HAP-1 (cell line): Measurements from ENCODE around the gene NELFB.

Experiments used
- DNase-seq, 2 experiments: peaks; one replicate each; pipeline ENCODE4 v3.0.0-alpha.2; 2016 to 2020; ENCODE audit warnings: low spot score in 2 of 2
- H3K27me3 ChIP-seq: fragments of 250-450 bp; sonication (Bioruptor Pico); 2 replicates; pipeline ENCODE4 v1.5.1; 2020; ENCODE audit warnings: low read depth, mild to moderate bottlenecking, moderate library complexity
- H3K36me3 ChIP-seq: fragments of 250-450 bp; sonication (Bioruptor Pico); replicated peaks from 2 replicates; pipeline ENCODE4 v1.5.1; 2020; ENCODE audit warnings: mild to moderate bottlenecking
- H3K4me1 ChIP-seq: fragments of 250-450 bp; sonication (Bioruptor Pico); 2 replicates; pipeline ENCODE4 v1.5.1; 2020; ENCODE audit warnings: mild to moderate bottlenecking
- H3K4me3 ChIP-seq: fragments of 250-450 bp; sonication (Bioruptor Pico); 2 replicates; pipeline ENCODE4 v1.5.1; 2020; ENCODE audit warnings: mild to moderate bottlenecking, moderate library complexity
- H3K9me3 ChIP-seq: fragments of 250-450 bp; sonication (Bioruptor Pico); 2 replicates; pipeline ENCODE4 v1.5.1; 2020; ENCODE audit warnings: mild to moderate bottlenecking, moderate library complexity
- in situ Hi-C: fragments of 300-500 bp; cut with MboI; formaldehyde crosslinking; loops from 3 replicates; pipeline ENCODE4 v1.14.3; 2020; ENCODE audit warnings: low sequenced_read_pairs, inconsistent platforms, mixed read lengths

NELFB gene

DNA sequence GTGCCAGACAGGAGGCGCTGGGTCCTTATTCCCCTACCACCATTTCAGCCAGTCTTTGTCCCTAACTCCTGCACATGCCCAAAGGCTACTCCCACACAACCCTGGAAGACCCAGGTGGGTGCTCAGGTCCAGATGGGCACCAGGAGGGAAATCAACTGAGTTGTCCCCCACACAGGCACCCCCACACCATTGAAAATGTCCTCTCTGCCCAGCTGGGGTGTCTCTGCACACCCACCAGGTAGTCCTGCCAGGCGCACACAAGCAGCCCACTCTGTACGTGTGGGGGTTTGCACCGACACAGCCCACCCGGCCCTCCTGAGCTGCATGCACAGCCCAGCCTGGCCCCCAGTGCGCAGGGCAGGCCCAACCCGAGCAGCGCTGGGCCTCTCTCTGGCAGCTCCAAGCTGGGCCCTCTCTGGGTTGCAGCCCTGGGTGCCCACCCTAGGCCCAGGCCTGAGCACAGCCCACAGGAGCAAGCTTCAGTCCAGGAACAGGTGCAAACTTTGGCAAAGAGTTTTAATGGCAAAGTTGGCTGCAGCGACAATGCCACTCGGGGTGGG, 35.3 kb upstream of the NELFB start:
- no peak for DNase-seq
- Histone ChIP-seq H3K9me3 (no peaks in the 10 kb centered on the region), H3K4me3 (no peak overlapping the region), H3K4me1 (peaks cover 11% of the 10 kb centered on the region), H3K27me3 (no peaks in the 10 kb centered on the region), H3K36me3 (peaks cover 11% of the 10 kb centered on the region)
- in situ Hi-C loops = no loop called here

DNA sequence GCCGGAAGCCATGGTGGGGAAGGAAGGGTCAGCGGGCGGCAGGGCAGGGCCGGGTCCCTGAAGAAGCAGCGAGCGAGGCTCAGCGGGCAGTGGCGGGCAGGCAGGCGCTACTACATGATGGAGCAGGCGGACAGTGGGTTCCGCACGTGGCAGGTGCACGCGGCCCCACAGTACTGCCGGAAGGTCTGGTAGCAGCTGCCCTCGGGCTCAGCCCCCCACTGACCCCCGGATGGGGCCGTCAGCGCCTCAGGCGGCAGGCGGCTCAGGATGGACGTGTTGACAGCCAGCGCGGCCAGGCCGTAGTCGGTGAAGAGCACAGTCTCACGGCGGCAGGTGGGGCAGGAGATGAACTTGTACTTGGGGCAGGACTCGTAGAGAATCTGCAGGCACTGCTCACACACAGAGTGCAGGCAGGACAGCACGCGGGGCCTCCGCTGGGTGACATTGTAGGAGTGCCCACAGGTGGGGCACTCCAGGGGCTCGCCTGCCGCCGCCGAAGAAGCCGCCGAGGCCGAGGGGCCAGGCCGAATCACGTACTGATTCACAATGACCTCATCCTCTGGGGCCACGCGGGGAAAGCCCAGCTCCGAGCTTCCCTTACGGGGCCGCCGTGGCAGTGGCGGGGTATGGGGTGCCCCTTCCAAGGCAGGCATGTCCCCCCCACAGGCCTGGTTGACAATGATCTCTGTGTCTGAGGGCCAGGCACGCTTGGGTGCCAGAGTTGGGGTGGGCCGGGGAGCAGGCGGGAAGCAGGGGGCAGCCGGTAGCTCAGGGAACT, 34.6 kb upstream of the NELFB start:
- H3K4me3 ChIP-seq = no peak overlapping the region
- peaks cover 11% of the 10 kb centered on the region for H3K4me1 ChIP-seq
- H3K36me3 ChIP-seq = peaks cover 6% of the 10 kb centered on the region
- H3K27me3 ChIP-seq = no peaks in the 10 kb centered on the region
- DNase-seq = no peak
- in situ Hi-C loops = no loop called here
- H3K9me3 ChIP-seq = no peaks in the 10 kb centered on the region

DNA sequence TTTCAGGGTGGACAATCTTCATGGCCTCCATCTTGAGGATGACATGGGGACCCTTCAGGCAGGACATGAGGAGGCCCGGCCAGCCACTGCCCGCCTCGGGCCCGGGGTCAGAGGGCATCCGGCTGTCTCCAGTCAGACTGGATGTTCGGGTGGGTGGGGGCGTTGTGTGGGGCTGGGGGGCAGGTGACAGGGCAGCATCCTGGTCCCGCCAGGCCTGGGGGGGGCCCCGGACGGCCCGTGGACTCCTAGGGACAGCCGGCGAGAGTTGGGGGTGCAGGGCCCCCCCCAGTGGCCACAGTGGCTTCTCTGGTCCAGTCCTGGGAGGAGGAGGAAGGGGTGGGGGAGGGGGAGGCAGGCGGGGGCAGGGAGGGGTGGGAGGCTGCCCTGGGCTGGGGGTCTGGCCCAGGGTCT, 34.0 kb upstream of the NELFB start:
- Histone ChIP-seq H3K27me3 (no peaks in the 10 kb centered on the region), H3K4me1 (peaks cover 11% of the 10 kb centered on the region), H3K4me3 (peak overlapping the region; percentile 41; the same call in 1 of the 2 replicates), H3K36me3 (no peaks in the 10 kb centered on the region; the same call in none of the 2 replicates), H3K9me3 (no peaks in the 10 kb centered on the region)
- DNase-seq = no peak
- in situ Hi-C loops = no loop called here

DNA sequence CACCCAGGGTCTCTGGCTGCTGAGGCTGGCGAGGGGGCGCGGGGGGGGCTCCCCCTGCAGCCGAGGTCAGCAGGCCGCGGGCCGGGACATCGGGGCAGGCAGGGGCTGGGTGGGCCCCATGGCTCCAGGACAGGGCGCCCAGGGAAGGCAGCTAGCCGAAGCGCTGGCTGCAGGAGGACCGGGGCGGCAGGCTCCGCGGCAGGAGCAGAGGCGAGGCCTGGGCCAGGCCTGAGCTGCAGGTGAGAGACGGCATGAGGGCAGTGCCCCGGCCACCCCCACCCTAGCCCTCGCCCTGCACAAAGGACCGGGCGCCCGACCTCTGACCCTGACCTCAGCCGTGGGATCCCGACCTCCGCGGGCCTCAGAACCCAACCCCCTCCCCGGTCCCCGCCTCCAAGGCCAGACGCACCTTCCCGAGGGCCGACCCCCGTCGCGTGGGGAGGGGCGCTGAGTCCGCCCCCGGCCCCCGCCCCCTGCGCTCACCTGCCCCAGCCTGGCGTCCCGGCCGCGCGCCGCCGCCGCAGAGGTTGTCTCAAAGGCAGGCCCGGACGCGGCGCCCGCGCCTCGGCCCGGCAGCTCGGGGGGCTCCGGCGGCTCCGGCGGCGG, 33.5 kb upstream of the NELFB start:
- H3K36me3 ChIP-seq = no peaks in the 10 kb centered on the region; the same call in none of the 2 replicates
- no peaks in the 10 kb centered on the region for H3K9me3 ChIP-seq
- H3K4me1 ChIP-seq = peaks cover 11% of the 10 kb centered on the region
- DNase-seq = peak in 1 of 2 experiments; percentile 62
- in situ Hi-C loops = no loop called here
- H3K4me3 ChIP-seq = peak overlapping the region; percentile 41
- H3K27me3 ChIP-seq = no peaks in the 10 kb centered on the region

DNA sequence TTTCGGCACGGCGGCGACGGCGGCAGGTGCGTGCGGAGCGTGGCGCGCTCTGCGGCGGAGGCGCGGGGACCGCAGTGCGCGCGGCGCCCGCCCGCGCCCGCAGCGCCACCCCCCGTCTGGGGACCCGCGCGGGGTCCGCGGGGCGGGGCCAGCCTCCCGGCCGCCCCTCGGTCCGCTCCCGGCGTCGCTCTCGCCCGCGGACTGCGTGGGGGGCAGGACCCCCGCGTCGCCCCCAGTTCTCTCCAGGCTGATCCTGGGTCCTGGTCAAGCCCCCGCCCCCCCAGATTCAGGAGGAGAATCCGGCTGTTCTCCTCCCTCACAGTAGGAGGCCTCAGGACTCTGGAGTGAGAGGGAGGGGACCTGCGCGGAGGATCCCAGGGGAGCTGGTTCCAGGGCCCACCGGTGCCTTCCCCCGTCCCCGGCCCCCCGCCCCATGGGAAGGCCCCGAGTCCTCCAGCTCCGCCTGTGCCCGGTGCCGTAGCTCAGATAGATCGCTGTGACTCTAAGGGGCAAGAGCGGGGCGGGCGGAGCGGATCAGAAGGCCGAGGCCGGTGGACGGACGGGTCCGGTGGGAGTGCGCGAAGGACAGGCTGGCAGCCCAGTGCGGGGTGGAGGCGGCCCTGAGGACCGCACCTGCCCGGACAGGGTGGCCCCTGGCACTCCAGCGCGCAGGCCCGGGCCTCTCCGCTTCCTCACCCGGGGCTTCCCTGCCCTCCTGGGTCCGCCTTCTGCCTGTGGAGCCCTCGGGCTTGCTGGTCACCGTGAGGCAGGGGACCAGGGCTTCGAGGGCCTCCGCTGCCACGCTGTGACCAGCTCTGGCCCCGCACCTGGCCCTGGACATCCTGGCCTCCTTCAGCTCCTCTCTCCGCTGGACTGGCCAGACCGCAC, 32.7 kb upstream of the NELFB start, which contains the start of gene RNF208:
Gene RNF208 (minus strand): TSS at position 51 of the 888 bp plus-strand sequence. CDS start 1,028 bp downstream, outside the sequence.
- H3K9me3 ChIP-seq = no peaks in the 10 kb centered on the region
- no peaks in the 10 kb centered on the region for H3K27me3 ChIP-seq
- peak in 1 of 2 experiments; percentile 64 for DNase-seq
- H3K4me3 ChIP-seq = peak within 1 kb of the TSS; percentile 84
- peaks cover 11% of the 10 kb centered on the region for H3K4me1 ChIP-seq
- in situ Hi-C loops = no loop called here
- H3K36me3 ChIP-seq = no peaks in the 10 kb centered on the region; the same call in none of the 2 replicates

DNA sequence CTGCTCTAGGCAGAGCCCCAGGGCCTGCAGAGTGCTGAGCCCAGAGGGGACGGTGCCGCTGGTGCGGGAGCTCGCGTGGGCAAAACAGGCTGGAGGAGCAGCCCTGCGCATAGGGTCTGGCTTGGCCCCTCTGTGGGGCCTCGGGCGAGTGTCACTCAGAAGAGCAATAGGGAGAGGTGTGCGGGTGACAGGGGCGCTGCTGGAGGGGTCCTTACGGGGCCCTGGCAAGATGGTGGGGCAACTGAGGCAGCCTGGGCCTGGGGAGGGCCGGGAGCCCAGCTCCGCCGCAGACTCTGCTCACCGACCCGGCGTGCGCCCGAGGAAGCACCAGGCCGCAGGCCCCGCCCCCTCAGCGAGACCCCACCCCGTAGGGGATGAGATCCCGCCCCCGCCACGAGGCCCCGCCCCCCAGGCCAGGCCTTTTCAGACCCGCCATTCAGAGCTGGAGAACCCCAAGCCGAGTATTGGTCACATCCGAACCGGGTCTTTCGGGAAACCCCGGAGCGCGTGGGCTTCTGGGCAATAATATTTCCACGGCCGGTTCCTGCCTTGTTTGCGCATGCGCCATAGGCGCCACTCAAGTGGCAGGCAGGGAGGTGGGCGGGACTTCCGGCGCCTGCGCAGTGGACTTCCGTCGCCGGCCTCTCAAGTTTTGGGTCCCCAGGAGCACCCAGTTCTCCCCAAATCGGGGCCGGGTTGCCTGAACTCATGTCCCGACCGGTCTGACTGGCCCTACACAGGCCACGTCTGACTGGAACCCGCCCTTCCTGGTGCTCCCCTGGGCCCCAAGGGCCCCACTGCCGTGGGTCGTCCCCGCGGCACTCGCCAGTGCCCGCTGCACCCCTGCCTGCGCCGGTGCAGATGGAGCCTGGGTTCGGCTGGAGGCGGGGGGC, 31.8 kb upstream of the NELFB start:
- peak overlapping the region; percentile 84 for H3K4me3 ChIP-seq
- H3K4me1 ChIP-seq = peaks cover 11% of the 10 kb centered on the region
- H3K27me3 ChIP-seq = no peaks in the 10 kb centered on the region
- in situ Hi-C loops = no loop called here
- DNase-seq = peak; percentile 97 to 98
- no peaks in the 10 kb centered on the region for H3K9me3 ChIP-seq
- H3K36me3 ChIP-seq = no peaks in the 10 kb centered on the region; the same call in 1 of the 2 replicates

DNA sequence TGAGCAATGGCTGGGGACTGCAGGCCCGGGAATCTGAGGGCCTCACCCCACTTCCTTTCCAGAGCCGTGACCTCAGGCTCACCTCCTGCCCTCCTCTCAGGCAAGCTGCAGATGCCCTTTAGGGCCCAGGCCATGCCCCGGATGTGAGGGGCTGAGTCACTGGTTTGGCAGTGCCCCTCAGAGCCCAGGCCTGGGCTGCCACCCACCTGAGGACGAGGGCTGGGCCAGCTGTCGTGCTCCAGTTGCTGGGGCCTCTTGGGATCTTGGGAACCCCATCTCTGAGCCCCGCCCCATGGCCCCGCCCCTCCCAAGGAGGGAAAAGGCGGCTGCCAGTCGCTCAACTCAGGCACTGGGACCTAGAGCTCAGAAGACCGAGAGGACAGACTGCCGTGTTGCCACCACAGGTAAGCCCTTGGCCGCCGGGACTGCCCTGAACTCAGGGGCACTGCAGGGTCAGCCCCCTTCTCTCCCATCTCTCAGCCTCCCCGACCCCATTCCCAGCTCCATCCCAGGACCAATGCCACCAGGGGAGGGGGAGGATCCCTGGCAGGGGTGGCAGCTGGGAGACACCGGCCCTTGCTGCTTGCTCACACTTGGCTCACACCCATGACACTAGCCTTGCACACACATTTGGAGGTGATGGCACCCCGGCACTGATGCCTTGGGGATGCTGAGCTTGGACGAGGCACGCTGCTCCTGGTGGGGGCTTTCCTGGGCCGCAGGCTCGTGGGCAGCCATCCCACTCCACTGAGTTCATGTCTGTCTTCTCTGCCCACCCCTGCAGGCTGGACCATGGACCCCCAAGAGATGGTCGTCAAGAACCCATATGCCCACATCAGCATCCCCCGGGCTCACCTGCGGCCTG, 30.1 kb upstream of the NELFB start, which contains the start of gene CYSRT1:
Gene CYSRT1 (plus strand): TSS at position 345 of the 865 bp plus-strand sequence. CDS start 448 bp downstream, at position 793.
- no peaks in the 10 kb centered on the region for H3K9me3 ChIP-seq
- no peak for DNase-seq
- H3K27me3 ChIP-seq = no peaks in the 10 kb centered on the region
- in situ Hi-C loops = loop anchor here (5.0 to 25.0 kb wide), 2 partner anchors 103 to 438 kb away; partner anchors contain the start of genes CCDC183 and TMEM141
- peak within 1 kb of the TSS; percentile 84 for H3K4me3 ChIP-seq
- peaks cover 11% of the 10 kb centered on the region for H3K4me1 ChIP-seq
- H3K36me3 ChIP-seq = no peaks in the 10 kb centered on the region

DNA sequence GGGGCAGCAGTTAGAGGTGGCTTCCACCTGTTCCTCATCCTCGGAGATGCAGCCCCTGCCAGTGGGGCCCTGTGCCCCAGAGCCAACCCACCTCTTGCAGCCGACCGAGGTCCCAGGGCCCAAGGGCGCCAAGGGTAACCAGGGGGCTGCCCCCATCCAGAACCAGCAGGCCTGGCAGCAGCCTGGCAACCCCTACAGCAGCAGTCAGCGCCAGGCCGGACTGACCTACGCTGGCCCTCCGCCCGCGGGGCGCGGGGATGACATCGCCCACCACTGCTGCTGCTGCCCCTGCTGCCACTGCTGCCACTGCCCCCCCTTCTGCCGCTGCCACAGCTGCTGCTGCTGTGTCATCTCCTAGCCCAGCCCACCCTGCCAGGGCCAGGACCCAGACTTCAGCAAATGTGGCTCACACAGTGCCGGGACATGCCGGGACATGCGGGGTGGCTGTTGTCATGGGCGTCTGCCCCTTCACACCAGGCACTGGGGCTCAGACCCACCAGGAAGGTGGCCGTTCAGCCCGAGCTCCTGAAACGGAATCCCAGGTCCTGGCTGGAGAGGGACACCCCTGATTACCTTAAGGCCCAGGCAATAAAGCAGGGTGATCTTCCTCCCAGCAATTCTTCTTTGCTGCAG, 29.3 kb upstream of the NELFB start:
- Histone ChIP-seq H3K4me1 (peaks cover 11% of the 10 kb centered on the region), H3K36me3 (no peaks in the 10 kb centered on the region), H3K9me3 (no peaks in the 10 kb centered on the region), H3K4me3 (no peak overlapping the region), H3K27me3 (no peaks in the 10 kb centered on the region)
- in situ Hi-C loops = loop anchor here (5.0 to 25.0 kb wide), 2 partner anchors 104 to 439 kb away; partner anchors contain the start of genes CCDC183 and TMEM141
- DNase-seq = no peak

DNA sequence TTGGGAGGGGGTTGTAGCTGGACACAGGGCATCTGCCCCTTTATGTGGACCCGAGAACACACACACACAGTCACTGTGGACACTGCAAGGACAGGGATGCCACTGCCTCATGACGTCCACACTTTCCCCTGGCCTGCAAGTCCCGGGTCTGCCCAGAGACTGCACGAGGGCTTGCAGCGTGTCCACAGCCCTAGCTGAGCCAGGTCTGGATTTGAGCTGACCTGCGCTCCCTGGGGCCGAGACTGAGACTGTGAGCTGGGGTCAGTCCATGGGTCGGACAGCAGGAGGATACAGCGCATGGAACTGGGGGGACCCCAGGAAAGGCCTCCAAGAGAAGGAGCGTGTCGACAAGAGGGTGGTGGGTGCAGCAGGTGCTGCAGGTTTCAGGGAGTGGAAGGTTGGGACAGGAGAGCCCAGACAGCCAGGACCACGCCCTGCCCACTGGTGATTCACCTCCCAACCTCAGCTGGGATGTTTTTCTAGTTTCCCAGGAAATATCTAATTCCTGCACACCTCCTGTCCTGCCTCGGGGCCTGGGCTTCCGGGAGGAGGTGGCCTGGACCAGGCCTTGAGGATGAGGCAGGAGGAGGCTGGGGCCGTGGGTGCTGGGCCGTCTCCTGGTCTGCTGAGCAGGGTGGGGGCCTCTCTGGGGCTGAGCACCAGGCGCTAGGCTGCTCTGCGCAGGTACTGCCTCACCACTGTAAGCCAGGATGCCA, 28.6 kb upstream of the NELFB start:
- DNase-seq = no peak
- Histone ChIP-seq H3K27me3 (no peaks in the 10 kb centered on the region), H3K4me1 (peaks cover 11% of the 10 kb centered on the region), H3K36me3 (no peaks in the 10 kb centered on the region), H3K4me3 (no peak overlapping the region), H3K9me3 (no peaks in the 10 kb centered on the region)
- in situ Hi-C loops = loop anchor here (5.0 to 25.0 kb wide), 2 partner anchors 104 to 439 kb away; partner anchors contain the start of genes CCDC183 and TMEM141

DNA sequence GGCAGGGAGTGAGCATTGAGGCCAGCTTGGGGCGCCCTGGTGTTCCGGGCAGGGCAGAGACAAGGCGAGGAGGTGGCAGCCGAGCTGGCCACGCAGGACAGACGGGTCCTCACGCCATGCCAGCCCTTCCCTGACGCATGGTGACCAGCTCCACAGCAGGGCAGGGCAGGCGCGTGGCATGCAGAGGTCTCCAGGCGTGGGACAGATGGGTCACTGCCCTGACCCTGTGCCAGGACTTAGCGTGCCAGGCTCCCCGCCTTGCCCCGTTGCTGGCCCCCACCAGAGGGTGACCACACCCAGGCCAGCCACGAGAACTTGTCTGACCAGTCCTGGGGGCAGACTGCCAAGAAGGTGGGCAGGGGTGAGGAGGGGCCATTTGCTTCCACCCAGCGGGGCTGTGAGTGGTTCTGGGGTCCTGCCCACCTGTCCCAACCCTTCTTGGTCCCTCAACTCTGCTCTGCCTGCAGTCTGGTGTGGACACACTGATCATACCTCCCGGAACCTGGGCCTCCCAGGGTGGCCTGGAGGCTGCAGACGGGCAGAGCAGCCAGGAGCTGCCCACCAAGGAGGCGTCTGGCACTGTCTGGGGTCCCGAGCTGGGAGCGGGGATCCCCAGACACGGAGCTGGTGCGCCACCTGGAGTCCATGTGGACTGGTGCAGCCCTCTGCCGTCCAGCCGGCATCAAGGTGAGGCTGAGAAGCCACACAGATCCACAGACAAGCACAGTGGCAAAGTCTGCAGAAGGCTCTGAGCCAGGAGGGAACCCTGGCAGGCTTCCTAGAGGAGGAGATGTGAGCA, 27.9 kb upstream of the NELFB start, which contains the start of gene RNF224:
Gene RNF224 (plus strand): TSS at position 449 of the 799 bp plus-strand sequence. CDS start 834 bp downstream, outside the sequence.
- peaks cover 11% of the 10 kb centered on the region for H3K4me1 ChIP-seq
- in situ Hi-C loops = loop anchor here (5.0 to 25.0 kb wide), 2 partner anchors 105 to 440 kb away; partner anchors contain the start of genes CCDC183 and TMEM141

More for the DNA sequence above, 27.9 kb upstream of the NELFB start, which contains the start of gene RNF224:
- H3K4me3 ChIP-seq = no peak within 1 kb of the TSS
- peak; percentile 65 to 90 for DNase-seq
- H3K36me3 ChIP-seq = no peaks in the 10 kb centered on the region
- no peaks in the 10 kb centered on the region for H3K9me3 ChIP-seq
- no peaks in the 10 kb centered on the region for H3K27me3 ChIP-seq
